OCI-LY7 (cell line): ENCODE measurements around the gene CD81. TPM values are rescaled to one million over a fixed set of nuclear protein-coding genes. Genes with fewer than 3 reads are reported as not detected.

ENCODE experiments used
- BruUV-seq: library from RNA; stranded (reverse); fragments of 400-500 nt; replicated peaks from 2 replicates; lab custom pipeline; 2021; lab: Mats Ljungman, UMichigan
- CTCF ChIA-PET: fragments of 300-600 bp; sonication (Branson Sonifier 250); formaldehyde crosslinking; loops from one replicate; lab custom pipeline; 2022; ENCODE audit warnings: antibody characterized with exemption; ENCODE audit not compliant: unreplicated experiment; lab: Charles Lee
- POLR2A ChIA-PET: fragments of 300-600 bp; sonication (Branson Sonifier 250); formaldehyde crosslinking; loops from one replicate; lab custom pipeline; 2022; ENCODE audit warnings: antibody characterized with exemption; lab: Charles Lee
- DNase-seq: peaks from one replicate; pipeline ENCODE4 v3.0.0-alpha.2; 2015; ENCODE audit warnings: low spot score
- H2AFZ ChIP-seq: fragments of 200-600 bp; sonication (generic), shearing (Covaris generic); 2 replicates; pipeline ENCODE4 v1.6.1; 2014; ENCODE audit warnings: mild to moderate bottlenecking, antibody characterized with exemption, low read length, moderate library complexity
- H3K27ac ChIP-seq: fragments of 200-600 bp; sonication (generic); 2 replicates; pipeline ENCODE4 v1.5.1; 2014; ENCODE audit warnings: mixed run types, low read depth, mild to moderate bottlenecking, moderate library complexity, low read length, inconsistent platforms; ENCODE audit not compliant: poor library complexity, severe bottlenecking
- H3K36me3 ChIP-seq: fragments of 200-600 bp; sonication (generic); 2 replicates; pipeline ENCODE4 v1.6.1; 2014; ENCODE audit warnings: mild to moderate bottlenecking, antibody characterized with exemption, low read length, moderate library complexity, mixed read lengths; ENCODE audit not compliant: insufficient read depth
- H3K4me1 ChIP-seq: fragments of 200-600 bp; sonication (generic); 2 replicates; pipeline ENCODE4 v1.5.1; 2014; ENCODE audit warnings: mild to moderate bottlenecking, low read length; ENCODE audit not compliant: insufficient read depth, poor library complexity, severe bottlenecking
- H3K4me2 ChIP-seq: fragments of 200-600 bp; sonication (generic); 2 replicates; pipeline ENCODE4 v1.6.1; 2014; ENCODE audit warnings: mild to moderate bottlenecking, low read length
- H3K4me3 ChIP-seq: fragments of 200-600 bp; sonication (generic); 2 replicates; pipeline ENCODE4 v1.5.1; 2014; ENCODE audit warnings: mild to moderate bottlenecking, low read depth, low read length; ENCODE audit not compliant: poor library complexity, severe bottlenecking
- H3K79me2 ChIP-seq: fragments of 200-600 bp; sonication (generic); 2 replicates; pipeline ENCODE4 v1.6.1; 2016; ENCODE audit warnings: low read depth, mild to moderate bottlenecking, low read length, moderate library complexity, mixed read lengths; ENCODE audit not compliant: insufficient read depth
- H3K9me2 ChIP-seq: fragments of 200-600 bp; sonication (generic); 2 replicates; pipeline ENCODE4 v1.6.1; 2016; ENCODE audit warnings: mild to moderate bottlenecking, low read length, mixed read lengths; ENCODE audit not compliant: insufficient read depth
- H3K9me3 ChIP-seq: fragments of 200-600 bp; sonication (generic); 2 replicates; pipeline ENCODE4 v1.6.1; 2014; ENCODE audit warnings: mild to moderate bottlenecking, mixed run types, low read length, mixed read lengths
- H4K20me1 ChIP-seq: fragments of 200-600 bp; sonication (generic); 2 replicates; pipeline ENCODE4 v1.6.1; 2014; ENCODE audit warnings: mild to moderate bottlenecking, antibody characterized with exemption, low read length, moderate library complexity, mixed read lengths; ENCODE audit not compliant: insufficient read depth
- EZH2phosphoT487 ChIP-seq: fragments of 200-600 bp; sonication (generic); IDR thresholded peaks from 2 replicates; pipeline ENCODE4 v1.6.1; 2018; ENCODE audit warnings: low read depth, borderline replicate concordance, mild to moderate bottlenecking, mixed run types, antibody characterized with exemption, low read length, moderate library complexity, mixed read lengths
- intact Hi-C: fragments of 100-400 bp; cut with micrococcal nuclease; formaldehyde crosslinking; loops from one replicate; pipeline ENCODE4 v1.10.0; 2022; ENCODE audit not compliant: unreplicated experiment
- total RNA-seq, 2 experiments: library from RNA; depleted of rRNA in 1 of 2; stranded (reverse); fragments of >200 nt in 1 of 2; shearing (Covaris generic) in 1 of 2; gene quantifications; 2 replicates each; pipeline ENCODE4 v1.2.3, GENCODE V29; 2014 to 2022
- TF ChIP-seq, protein P1 (sequence below): fragments of 200-600 bp; sonication (generic); conservative IDR thresholded peaks from 2 replicates; pipeline ENCODE4 v1.5.1; 2014; ENCODE audit warnings: mild to moderate bottlenecking, antibody characterized with exemption, low read length, moderate library complexity, mixed read lengths

The CD81 gene
- total RNA-seq, 2 experiments from 2014 or later, result 290 to 343 TPM

DNA sequence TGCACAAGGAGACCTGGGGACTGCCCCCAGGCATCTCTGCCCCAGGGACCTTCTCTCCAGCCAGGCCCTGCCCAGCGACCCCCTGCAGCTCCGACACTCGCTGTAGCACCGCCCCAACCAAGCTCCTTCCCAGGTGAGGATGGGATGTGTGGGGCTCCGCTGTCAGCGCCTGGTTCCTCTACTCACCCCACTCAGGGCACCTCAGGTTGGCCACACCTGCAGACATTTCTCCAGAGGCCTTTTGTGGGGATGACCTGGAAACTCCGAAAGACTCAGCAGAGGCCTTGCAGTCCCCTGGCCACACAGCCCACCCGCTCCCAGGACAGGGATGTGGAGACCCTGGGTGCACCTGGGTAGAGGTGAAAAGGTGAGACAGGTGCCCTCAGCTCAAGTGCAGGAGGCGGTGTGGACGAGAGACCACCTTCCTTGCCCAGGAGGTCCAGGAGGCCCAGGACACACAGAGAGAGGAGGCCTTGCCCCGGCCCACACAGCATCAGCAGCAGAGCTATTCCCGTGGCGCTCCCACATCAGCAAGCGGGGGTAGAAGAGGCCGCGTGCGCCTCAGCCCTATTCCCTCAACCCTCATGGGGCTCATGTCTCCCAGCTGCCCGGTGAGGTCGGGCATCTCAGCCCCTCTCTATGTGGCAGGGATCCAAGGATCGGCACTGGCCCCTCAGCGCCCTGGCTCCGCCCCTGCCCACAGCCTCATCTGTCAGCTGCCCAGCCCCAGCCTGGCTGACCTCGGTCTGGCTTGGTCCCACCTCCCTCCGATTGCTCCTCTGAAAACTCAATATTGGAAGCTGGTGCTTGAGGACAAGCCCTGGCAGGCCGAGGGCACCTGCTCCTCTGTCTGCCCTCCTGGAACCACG, 46.3 kb downstream of the CD81 start:
- H3K9me3 ChIP-seq, result no peaks in the 10 kb centered on the region
- POLR2A ChIA-PET, result interaction anchor here (1.0 kb wide), 1 partner anchor 121 kb away, joined by 3 read pairs; no protein-coding TSS in a partner anchor
- CTCF ChIA-PET, result interaction anchor here (0.6 kb wide), 1 partner anchor 24 kb away, joined by 3 read pairs; no protein-coding TSS in a partner anchor
- no peaks in the 10 kb centered on the region for H4K20me1 ChIP-seq
- H3K36me3 ChIP-seq, result no peaks in the 10 kb centered on the region
- TF ChIP-seq, protein P1, sequence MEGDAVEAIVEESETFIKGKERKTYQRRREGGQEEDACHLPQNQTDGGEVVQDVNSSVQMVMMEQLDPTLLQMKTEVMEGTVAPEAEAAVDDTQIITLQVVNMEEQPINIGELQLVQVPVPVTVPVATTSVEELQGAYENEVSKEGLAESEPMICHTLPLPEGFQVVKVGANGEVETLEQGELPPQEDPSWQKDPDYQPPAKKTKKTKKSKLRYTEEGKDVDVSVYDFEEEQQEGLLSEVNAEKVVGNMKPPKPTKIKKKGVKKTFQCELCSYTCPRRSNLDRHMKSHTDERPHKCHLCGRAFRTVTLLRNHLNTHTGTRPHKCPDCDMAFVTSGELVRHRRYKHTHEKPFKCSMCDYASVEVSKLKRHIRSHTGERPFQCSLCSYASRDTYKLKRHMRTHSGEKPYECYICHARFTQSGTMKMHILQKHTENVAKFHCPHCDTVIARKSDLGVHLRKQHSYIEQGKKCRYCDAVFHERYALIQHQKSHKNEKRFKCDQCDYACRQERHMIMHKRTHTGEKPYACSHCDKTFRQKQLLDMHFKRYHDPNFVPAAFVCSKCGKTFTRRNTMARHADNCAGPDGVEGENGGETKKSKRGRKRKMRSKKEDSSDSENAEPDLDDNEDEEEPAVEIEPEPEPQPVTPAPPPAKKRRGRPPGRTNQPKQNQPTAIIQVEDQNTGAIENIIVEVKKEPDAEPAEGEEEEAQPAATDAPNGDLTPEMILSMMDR, result no peak
- no peak for TF ChIP-seq EZH2phosphoT487
- no peaks in the 10 kb centered on the region for H3K4me1 ChIP-seq
- H3K9me2 ChIP-seq, result no peaks in the 10 kb centered on the region
- no peaks in the 10 kb centered on the region for H3K79me2 ChIP-seq
- H3K4me3 ChIP-seq, result no peak overlapping the region
- BruUV-seq, result no TSS peak
- no peak overlapping the region for H3K27ac ChIP-seq
- H2AFZ ChIP-seq, result no peak overlapping the region
- intact Hi-C loops, result no loop called here
- H3K4me2 ChIP-seq, result no peak overlapping the region
- no peak for DNase-seq

- Histone ChIP-seq H3K36me3 (no peaks in the 10 kb centered on the region), H3K27ac (no peak overlapping the region), H3K4me3 (no peak overlapping the region), H3K79me2 (no peaks in the 10 kb centered on the region), H3K4me1 (no peaks in the 10 kb centered on the region), H4K20me1 (no peaks in the 10 kb centered on the region), H3K9me2 (no peaks in the 10 kb centered on the region), H3K4me2 (no peak overlapping the region), H3K9me3 (no peaks in the 10 kb centered on the region), H2AFZ (no peak overlapping the region)
- TF ChIP-seq EZH2phosphoT487, result no peak
- TF ChIP-seq, protein P1, result no peak
- DNase-seq, result no peak
- no TSS peak for BruUV-seq
- ChIA-PET CTCF (interaction anchor here (0.8 kb wide), 1 partner anchor 123 kb away, joined by 3 read pairs; no protein-coding TSS in a partner anchor), POLR2A (no interaction called here)
- intact Hi-C loops, result no loop called here
These were observed 47.8 kb downstream of the CD81 start for GRCh38 chr11:2424811-2425495.
